ENCODE results near the gene ATP8B3.

GRCh38 chr19:1766800-1767352 is 45.2 kb downstream of the ATP8B3 start:
- no peak for TF ChIP-seq CTCF (conservative IDR thresholded peaks at IDR 0.05 in 1 of 2, IDR thresholded peaks at IDR 0.05 in 1 of 2; ENCODE audit: low read depth in 1 of 2, low read length in 2 of 2)
- TF ChIP-seq EZH2 (IDR thresholded peaks at IDR 0.05; ENCODE audit: low read length, missing control alignments) = peak; percentile 13

Data from fibroblast of lung (primary cell).